HUES64 (cell line): Measurements from ENCODE around the gene FAM83D. TPM values are rescaled to one million over a fixed set of nuclear protein-coding genes. Genes with fewer than 3 reads are reported as not detected.

Experiments
- H3K27ac ChIP-seq: 2 replicates; pipeline ENCODE4 v1.7.0; 2013; ENCODE audit warnings: low read depth, low read length, inconsistent platforms
- H3K27me3 ChIP-seq: 2 replicates; pipeline ENCODE4 v1.6.1; 2013; ENCODE audit warnings: mild to moderate bottlenecking, low read length; ENCODE audit not compliant: insufficient read depth
- H3K36me3 ChIP-seq: 2 replicates; pipeline ENCODE4 v1.6.1; 2013; ENCODE audit warnings: mild to moderate bottlenecking, low read length; ENCODE audit not compliant: insufficient read depth
- H3K4me1 ChIP-seq: 2 replicates; pipeline ENCODE4 v1.6.1; 2013; ENCODE audit warnings: mild to moderate bottlenecking, low read length, moderate library complexity; ENCODE audit not compliant: insufficient read depth
- H3K4me3 ChIP-seq: 2 replicates; pipeline ENCODE4 v1.5.1; 2013; ENCODE audit warnings: mild to moderate bottlenecking, low read length, moderate library complexity
- H3K9ac ChIP-seq: 2 replicates; pipeline ENCODE4 v1.6.1; 2013; ENCODE audit warnings: mild to moderate bottlenecking, low read depth, low read length
- H3K9me3 ChIP-seq: 2 replicates; pipeline ENCODE4 v1.6.1; 2013; ENCODE audit warnings: low read depth, low read length; ENCODE audit not compliant: insufficient read depth
- WGBS: fragments of 150-250, 120-280 bp; methylation state at CpG from one replicate; pipeline ENCODE4 v1.1.7; 2013; ENCODE audit warnings: missing lambda C conversion rate; 5-methylcytosine and 5-hydroxymethylcytosine counted together
- polyA plus RNA-seq, 2 experiments: library from polyadenylated mRNA; stranded (reverse); fragments of 50-300 nt; gene quantifications; one replicate each; pipeline ENCODE4 v1.2.3, GENCODE V29; 2013

FAM83D gene
- polyA plus RNA-seq (2013, experiment 1 of 2): 39.7 TPM
- polyA plus RNA-seq (2013, experiment 2 of 2): 44.8 TPM

DNA sequence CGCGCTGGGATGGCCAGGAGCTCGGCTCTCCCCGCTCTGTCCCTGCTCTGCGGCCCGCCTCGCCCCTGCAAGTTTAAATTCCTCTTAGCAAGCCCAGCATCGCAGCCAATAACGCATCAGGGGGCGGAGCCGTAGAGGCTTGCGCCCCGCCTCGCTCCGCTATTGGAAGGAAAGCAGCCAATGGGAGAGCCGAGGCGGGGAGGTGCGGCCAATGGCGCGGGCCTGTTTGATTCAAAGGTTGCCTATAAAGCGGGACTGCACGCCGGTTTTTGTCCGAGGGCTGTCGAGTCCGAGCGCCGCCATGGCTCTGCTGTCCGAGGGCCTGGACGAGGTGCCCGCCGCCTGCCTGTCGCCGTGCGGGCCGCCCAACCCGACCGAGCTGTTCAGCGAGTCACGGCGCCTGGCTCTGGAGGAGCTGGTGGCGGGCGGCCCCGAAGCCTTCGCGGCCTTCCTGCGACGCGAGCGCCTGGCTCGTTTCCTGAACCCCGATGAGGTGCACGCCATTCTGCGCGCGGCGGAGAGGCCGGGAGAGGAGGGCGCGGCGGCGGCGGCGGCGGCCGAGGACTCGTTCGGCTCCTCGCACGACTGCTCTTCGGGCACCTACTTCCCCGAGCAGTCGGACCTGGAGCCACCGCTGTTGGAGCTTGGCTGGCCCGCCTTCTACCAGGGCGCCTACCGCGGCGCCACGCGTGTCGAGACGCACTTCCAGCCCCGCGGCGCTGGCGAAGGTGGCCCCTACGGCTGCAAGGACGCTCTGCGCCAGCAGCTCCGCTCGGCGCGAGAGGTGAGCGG lies at the start of gene FAM83D:
Gene FAM83D, plus strand, starts transcription at position 276 of the 792 bp plus-strand sequence. Its CDS starts 26 bp downstream, at position 302.
- H3K4me1 ChIP-seq: peaks cover 9% of the 10 kb centered on the region
- H3K27me3 ChIP-seq: no peaks in the 10 kb centered on the region
- WGBS: under 1% methylated on average over 95 of the region's 95 CpGs
- H3K9me3 ChIP-seq: no peaks in the 10 kb centered on the region
- peaks cover 10% of the 10 kb centered on the region for H3K36me3 ChIP-seq
- peak within 1 kb of the TSS; percentile 99 for H3K4me3 ChIP-seq
- H3K27ac ChIP-seq: peak within 1 kb of the TSS; percentile 64
- peak within 1 kb of the TSS; percentile 95 for H3K9ac ChIP-seq

- 97% methylated on average over 6 of the region's 6 CpGs for WGBS
- Histone ChIP-seq H3K9ac (no peak overlapping the region), H3K4me1 (0 out of 2 replicates have a peak, but pooled peaks cover 5% of the 10 kb centered on the region), H3K9me3 (no peaks in the 10 kb centered on the region), H3K36me3 (no peaks in the 10 kb centered on the region), H3K27ac (no peak overlapping the region), H3K4me3 (no peak overlapping the region), H3K27me3 (peaks cover 4% of the 10 kb centered on the region; the same call in 1 of the 2 replicates)
These were observed 48.7 kb upstream of the FAM83D start for GRCh38 chr20:38877483-38877882.

GRCh38 chr20:38878866-38879265 lies 47.4 kb upstream of the FAM83D start:
- 19% methylated on average over 9 of the region's 9 CpGs for WGBS
- no peak overlapping the region for H3K4me3 ChIP-seq
- H3K4me1 ChIP-seq: 0 out of 2 replicates have a peak, but pooled peaks cover 5% of the 10 kb centered on the region
- H3K36me3 ChIP-seq: no peaks in the 10 kb centered on the region
- H3K27ac ChIP-seq: no peak overlapping the region
- H3K9ac ChIP-seq: no peak overlapping the region
- peaks cover 4% of the 10 kb centered on the region; the same call in 1 of the 2 replicates for H3K27me3 ChIP-seq
- no peaks in the 10 kb centered on the region for H3K9me3 ChIP-seq

- Histone ChIP-seq H3K9me3 (no peaks in the 10 kb centered on the region), H3K27ac (no peak overlapping the region), H3K4me1 (no peaks in the 10 kb centered on the region), H3K27me3 (peaks cover 4% of the 10 kb centered on the region; the same call in 1 of the 2 replicates), H3K36me3 (no peaks in the 10 kb centered on the region), H3K9ac (no peak overlapping the region), H3K4me3 (no peak overlapping the region)
- WGBS: 74% methylated on average over 14 of the region's 14 CpGs
These were observed 45.1 kb upstream of the FAM83D start for GRCh38 chr20:38880952-38881735.

- H3K36me3 ChIP-seq: no peaks in the 10 kb centered on the region
- no peak overlapping the region for H3K27ac ChIP-seq
- no peak overlapping the region for H3K9ac ChIP-seq
- H3K4me1 ChIP-seq: no peaks in the 10 kb centered on the region
- H3K4me3 ChIP-seq: no peak overlapping the region
- 97% methylated on average over 4 of the region's 4 CpGs for WGBS
- H3K9me3 ChIP-seq: no peaks in the 10 kb centered on the region
- peaks cover 4% of the 10 kb centered on the region; the same call in 1 of the 2 replicates for H3K27me3 ChIP-seq
These were observed 44.3 kb upstream of the FAM83D start for GRCh38 chr20:38881806-38882440.

DNA sequence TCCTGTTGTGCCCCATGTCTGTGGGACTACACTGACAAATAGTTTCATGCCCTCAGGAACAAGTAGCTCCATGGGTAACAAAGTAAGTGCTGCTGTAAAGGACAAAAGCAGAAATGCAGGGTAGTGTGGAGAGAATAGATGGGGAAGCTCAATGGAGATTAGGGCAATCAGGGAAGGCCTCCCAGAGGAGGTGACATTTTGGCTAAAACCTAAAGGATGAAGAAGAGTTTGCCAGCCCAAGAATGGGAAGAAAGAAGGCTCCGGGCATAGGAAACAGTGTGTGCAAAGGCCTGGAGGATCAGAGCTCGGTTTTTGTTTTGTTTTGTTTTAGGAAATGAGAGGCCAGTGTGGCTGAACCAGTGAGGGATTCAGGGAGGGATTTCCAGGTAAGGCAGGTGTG lies 43.6 kb upstream of the FAM83D start:
- H3K9me3 ChIP-seq: no peaks in the 10 kb centered on the region
- no peaks in the 10 kb centered on the region for H3K36me3 ChIP-seq
- H3K4me3 ChIP-seq: no peak overlapping the region
- no peak overlapping the region for H3K9ac ChIP-seq
- H3K27ac ChIP-seq: no peak overlapping the region
- H3K4me1 ChIP-seq: no peaks in the 10 kb centered on the region
- peaks cover 4% of the 10 kb centered on the region; the same call in 1 of the 2 replicates for H3K27me3 ChIP-seq
- 78% methylated on average over 2 of the region's 2 CpGs for WGBS

DNA sequence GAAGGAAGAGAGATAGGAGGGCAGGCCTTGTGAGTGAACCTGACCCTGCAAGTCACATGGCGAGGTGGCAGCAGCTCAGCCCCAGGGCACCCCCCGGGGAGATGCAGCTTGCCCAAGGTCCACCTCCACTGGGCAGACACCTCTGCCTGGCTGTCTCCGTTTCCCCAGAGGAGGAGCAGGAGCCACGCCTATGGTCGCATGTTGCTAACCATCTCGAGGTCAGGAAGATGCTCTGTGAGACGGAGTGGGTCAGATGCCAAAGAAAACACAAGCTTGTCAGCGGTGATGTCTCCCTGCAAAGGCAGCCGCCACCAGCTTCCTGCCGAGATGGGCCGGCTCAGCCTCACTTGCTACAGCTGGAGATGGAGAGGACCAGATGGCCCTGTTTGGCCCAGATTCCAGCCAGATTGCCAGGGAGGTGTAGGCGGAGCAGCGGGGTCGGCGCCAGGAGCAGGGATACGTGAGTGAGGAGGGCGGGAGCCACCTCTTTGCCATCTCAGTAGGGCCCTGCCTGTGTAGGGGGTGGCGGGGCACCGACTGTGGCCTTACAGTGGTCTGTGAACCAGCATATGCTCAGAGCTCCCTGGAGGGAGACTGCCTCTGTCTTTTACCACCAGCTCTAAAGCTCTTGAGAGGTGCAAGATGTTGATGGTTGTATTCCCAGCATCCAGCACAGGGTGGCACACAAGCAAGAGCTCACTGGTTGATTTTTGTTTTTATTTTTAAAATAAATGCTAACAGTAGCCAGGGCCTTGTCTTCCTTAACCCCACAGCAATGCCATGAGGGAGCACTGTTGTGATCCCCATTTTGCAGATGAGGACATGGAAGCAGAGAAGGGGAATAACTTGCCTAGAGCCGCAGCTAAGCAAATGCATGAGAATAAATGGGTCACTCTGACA lies 42.9 kb upstream of the FAM83D start:
- Histone ChIP-seq H3K4me1 (no peaks in the 10 kb centered on the region), H3K36me3 (no peaks in the 10 kb centered on the region), H3K4me3 (no peak overlapping the region), H3K9ac (no peak overlapping the region), H3K27me3 (peaks cover 4% of the 10 kb centered on the region; the same call in 1 of the 2 replicates), H3K27ac (no peak overlapping the region), H3K9me3 (no peaks in the 10 kb centered on the region)
- WGBS: 86% methylated on average over 20 of the region's 20 CpGs

DNA sequence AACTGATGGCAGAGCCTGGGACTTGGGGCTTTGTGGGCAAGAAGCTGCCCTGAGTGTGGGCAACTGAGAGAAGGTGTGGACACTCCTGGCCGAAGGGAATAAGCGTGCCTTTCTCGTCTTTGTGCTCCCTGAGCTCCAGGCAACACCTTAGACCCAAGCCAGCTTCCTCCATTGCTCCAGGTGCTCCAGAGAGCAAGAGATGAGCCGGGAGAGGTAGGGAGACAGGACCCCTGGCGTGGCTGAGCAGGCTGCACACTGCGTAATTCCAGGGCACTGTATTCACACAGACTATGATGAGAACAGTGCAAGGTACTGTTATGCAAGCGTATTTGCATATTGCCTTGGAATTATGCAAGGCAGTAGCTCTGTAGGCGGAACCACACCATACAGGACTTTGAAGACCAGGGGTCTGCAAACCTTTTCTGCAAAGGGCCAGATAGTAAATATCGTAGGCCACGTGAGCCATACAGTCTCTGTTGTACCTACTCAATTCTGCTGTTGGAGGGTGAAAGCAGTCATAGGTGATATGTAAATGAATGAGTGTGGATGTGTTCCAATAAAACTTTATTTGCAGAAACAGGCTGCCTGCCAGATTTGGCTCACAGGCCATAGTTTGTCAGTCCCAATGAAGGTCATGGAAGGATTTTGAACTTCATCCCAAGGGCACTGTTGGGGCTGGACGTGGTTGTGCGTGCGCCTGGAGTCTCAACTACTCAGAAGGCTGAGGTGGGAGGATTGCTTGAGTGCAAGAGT lies 42.1 kb upstream of the FAM83D start:
- H3K4me1 ChIP-seq: no peaks in the 10 kb centered on the region
- H3K9me3 ChIP-seq: no peaks in the 10 kb centered on the region
- peaks cover 2% of the 10 kb centered on the region; the same call in 1 of the 2 replicates for H3K27me3 ChIP-seq
- H3K27ac ChIP-seq: no peak overlapping the region
- 95% methylated on average over 13 of the region's 13 CpGs for WGBS
- H3K36me3 ChIP-seq: no peaks in the 10 kb centered on the region
- H3K4me3 ChIP-seq: no peak overlapping the region
- no peak overlapping the region for H3K9ac ChIP-seq

DNA sequence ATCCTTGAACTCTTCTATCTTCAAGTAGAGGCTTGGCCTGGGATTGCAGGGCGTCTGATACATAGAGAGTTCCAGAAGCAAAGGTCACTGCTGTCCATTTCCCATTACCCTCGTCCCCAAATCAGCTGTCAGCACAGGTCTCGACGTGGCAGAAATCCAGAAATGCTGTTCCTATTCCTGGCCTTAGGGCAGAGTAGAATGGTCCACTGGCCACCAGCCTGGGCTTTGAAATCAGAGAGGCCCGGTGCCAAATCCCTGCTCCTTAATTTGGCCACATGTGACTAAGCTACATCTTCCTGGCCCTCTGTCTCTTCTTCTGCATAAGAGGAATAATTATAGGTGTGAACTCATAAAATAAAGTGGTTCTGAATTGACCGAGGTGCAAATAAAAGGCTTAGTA lies 40.9 kb upstream of the FAM83D start:
- 91% methylated on average over 5 of the region's 6 CpGs for WGBS
- Histone ChIP-seq H3K9me3 (no peaks in the 10 kb centered on the region), H3K36me3 (no peaks in the 10 kb centered on the region), H3K4me1 (no peaks in the 10 kb centered on the region), H3K4me3 (no peak overlapping the region), H3K27me3 (no peaks in the 10 kb centered on the region), H3K9ac (no peak overlapping the region), H3K27ac (no peak overlapping the region)
